ENCODE results near the gene JMJD1C.
A peak's percentile ranks its signal among the peaks of the same experiment; 100 is the strongest.

The JMJD1C gene

DNA sequence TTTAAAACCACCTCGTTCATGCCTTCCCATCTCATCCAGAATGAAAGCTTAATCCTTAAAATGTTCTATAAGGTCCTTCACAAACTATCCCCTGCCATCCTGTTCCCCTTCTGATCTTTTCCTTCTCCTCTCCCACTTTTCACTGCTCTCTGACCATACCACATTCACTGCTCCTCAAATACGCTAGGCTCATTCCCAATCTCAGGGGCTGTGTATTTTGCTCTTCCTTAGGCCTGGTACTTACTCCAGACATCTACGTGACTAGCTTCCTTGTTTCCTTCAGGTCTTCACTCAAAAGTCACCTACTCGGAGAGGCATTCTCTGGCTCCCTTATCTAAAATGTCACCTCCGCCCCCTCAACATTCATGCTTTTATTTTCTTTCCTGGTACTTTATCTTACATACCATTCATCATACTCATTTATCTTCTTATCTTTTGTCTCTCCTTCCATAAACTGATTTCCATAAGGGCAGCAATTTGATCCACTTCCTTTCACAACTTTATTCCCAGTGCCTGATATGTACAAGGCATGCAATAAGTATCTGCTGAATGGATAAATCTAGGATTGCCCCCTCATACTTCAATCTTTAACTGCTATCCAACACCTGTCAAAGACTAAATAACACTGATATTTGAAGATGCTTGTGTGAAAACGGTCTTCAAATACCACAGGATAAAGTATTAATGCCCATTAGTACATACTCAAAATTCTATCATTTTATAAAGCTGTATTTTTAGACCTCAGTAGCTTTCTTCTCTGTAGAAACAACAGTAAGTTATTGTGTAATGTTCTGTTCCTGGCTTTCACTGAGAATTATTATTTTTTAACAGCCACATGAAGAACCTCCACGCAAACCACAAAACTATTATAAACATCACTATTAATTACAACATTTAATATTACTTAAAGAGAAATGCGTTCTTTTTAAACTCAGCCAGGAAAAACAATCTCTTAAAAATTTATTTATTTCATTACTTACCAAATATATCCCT, 27.0 kb downstream of the JMJD1C start:
- peak; percentile 15 for DNase-seq (ENCODE audit: low read depth)

DNA sequence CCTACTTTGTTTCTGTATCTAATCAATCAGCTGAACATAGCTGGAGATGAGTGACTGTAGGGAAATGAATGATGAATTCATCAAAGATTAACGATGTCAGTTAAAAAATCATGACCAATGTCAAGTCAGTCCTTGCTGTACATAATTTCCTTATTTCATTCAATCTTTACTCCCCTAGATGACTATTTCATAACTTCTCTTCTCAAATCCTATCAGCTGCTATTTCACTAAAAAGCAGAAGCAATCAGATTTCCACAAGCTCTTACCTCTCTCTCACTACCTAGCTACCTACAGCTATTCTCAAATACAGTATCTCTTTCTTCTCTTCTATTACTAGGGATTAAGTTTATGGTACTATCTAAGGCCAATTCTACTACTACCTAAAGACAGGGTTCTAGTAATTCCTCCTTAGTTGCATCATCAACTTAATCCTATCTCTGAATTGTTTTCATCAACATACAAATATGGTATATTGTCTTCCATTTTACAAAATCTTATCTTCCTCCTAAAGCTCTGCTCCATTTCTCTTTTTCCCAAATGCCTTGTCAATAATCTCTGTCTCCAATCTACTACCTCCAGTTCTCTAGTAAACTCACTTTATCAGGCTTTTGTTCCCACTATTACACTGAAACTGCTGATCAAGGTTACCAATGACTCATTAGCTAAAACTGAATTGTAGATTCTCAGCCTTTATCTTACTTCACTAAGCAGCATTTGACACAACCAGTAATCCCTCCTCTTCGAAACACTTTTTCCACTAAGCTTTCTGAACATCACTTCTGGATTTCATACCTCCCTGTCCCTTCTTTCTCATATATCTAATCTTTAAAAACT, 28.4 kb downstream of the JMJD1C start:
- DNase-seq (ENCODE audit: low read depth), result no peak

- no peak for DNase-seq (ENCODE audit: low read depth)
These were observed 29.6 kb downstream of the JMJD1C start for GRCh38 chr10:63436225-63436624.

DNA sequence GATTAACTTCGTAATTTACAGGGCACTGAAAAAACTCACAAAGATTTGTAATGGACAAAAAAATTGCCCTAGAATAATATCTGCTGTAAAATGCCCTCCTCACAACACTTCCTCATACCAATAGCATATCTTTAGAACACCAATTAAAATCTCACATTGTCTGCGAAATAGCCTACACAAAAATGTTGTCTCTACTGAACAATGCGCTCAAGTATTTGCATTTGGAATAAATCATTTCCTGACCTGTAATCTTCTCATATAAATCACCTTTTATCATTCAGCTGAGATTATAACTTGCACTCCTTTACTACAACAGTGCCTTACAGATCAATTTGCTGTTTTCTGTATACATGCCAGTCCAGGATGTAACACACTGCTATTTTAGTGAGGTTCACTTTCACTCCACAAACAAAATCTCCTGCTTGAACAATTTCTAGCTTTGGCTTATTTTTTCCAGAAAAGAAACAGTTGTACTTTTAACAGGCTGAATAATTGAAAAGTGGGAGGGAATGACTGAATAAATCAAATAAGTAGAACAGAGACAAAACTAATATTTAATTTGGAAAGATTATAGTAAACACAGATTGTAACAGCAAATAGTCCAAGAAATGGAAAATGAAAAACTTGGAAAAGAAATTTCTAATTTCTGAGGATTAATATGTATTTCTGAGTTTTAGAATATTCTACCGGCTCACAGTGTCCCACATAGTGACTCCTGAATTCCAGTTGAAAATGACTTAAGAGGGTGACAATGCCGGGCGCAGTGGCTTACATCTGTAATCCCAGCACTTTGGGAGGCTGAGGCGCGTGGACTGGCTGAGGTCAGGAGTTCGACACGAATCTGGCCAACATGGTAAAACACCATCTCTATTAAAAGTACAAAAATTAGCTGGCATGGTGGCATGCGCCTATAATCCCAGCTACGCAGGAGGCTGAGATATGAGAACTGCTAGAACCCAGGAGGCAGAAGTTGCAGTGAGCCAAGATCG, 30.6 kb downstream of the JMJD1C start:
- no peak for DNase-seq (ENCODE audit: low read depth)

DNA sequence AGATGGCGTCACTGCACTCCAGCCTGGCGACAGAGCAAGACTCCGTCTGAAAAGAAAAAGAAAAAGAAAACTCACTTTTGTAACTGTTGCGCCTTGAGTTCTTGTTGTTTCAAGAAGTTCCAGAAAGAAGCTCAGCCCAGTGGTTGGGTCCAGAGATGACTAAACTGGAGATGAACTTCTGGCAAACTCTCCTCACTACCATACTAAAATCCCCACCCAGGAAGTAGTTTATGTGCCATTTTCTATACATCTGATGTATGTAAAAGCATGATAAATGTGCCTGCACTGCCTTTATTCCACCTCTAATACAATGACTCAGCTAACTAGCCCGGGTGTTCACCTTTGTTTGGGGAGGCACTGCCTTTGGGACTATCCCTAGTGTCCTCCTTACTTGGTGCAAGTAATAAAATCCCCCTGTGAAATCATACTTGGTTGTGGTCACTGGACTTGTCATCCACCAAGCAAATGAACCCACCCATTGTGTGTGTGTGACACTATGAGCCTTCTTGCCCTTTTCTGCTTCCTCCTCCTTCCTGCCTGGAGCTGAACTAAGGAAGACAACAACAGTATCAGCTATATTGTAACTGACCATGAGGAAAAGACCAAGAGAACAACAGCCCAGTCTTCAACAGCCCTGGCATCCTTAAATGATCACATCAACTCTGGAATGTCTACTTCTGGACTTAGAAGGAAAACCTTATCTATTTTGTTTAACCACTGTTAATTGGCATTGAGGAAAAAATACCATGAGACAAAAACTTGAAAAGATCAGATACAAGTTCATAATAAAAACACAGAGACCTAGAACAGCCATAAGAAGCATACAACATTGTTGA, 33.6 kb downstream of the JMJD1C start:
- DNase-seq (ENCODE audit: low read depth), result no peak

- no peak for DNase-seq (ENCODE audit: low read depth)
These were observed 34.8 kb downstream of the JMJD1C start for GRCh38 chr10:63430999-63431356.

- DNase-seq (ENCODE audit: low read depth), result peak; percentile 52
These were observed 35.4 kb downstream of the JMJD1C start for GRCh38 chr10:63430091-63430998.

DNA sequence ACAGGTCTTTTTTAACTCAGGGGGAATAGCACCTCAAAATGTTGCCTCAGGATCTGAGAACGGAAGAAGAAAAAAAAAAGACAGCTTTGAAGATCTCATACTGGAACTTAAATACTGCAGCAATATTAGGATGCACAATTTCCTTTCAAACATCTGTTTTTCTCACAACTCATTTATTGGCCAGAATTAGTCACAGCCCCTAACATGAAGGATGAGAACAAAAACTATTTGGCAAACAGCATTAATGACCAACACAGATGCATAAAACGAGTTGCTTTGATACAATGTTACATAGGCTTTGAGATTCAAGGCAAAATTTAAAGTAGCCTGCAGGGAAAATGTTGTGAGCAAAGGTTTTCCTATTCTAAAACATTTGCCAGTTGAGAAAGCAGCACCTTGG, 36.5 kb downstream of the JMJD1C start:
- peak; percentile 54 for DNase-seq (ENCODE audit: low read depth)

DNA sequence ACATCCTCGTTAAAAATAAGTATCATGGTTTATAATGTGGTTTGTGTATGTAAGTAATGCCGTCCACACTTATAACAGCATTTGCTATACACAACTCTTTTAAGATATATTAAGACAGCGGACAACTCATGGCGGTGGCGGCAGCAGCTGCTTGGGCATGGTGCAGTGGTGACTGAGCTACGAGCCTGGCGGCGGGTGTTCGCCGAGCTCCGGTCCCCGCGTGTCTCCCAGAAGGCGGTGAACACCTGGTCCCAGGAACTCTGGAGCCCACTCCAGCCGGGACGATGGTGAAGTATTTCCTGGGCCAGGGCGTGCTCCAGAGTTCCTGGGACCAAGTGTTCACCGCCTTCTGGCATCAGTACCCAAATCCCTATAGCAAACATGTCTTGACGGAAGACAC, 38.8 kb downstream of the JMJD1C start:
- DNase-seq (ENCODE audit: low read depth), result no peak

DNA sequence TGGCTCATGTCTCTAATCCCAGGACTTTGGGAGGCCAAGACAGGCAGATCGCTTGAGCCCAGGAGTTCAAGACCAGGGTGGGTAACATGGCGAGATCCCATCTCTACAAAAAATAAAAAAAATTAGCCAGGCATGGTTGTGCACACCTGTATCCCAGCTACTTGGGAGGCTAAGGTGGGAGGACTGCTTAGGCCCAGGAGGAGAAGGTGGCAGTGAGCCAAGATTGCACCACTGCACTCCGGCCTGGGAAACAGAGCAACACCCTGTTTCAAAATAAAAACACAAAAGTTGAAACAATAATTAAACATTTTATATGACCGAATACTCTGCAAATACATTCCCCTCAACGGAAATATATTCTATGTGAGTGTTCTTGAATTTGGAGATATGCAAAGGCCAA, 40.3 kb downstream of the JMJD1C start:
- no peak for DNase-seq (ENCODE audit: low read depth)

DNA sequence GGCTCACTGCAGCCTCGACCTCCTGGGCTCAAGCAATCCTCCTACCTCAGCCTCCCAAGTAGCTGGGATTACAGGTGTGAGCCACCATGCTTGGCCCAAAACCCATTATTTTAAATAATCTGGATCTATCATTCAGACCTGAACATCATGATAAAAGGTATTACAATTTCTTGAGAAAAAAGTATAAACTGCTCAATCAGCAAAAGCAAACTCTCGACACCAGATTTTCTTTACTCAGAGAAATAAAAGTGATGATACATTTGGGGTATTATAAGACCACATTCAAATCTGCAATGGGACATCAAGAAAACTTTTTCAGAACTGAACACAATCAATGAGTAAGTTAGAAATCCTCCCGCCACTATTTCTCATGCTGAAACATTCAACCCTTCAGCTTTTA, 41.2 kb downstream of the JMJD1C start:
- DNase-seq (ENCODE audit: low read depth), result no peak

GRCh38 chr10:63423494-63423893, 42.3 kb downstream of the JMJD1C start:
- peak; percentile 33 for DNase-seq (ENCODE audit: low read depth)

DNA sequence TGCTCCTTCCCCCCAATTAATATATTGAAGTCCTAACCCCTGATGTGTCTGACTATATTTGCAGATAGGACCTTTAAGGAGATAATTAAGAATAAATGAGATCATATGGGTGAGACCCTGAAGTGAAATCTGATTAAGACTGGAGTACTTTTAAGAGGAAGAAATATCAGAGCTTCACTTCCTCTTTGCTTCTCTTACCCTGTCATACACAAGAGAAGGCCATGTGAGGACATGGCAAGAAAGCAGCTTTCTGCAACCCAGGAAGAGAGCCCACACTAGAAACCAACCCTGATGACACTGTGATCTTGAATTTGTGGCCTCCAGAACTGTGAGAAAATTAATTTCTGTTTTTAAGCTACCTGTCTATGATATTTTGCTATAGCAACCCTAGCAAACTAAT, 44.2 kb downstream of the JMJD1C start:
- DNase-seq (ENCODE audit: low read depth), result no peak

DNA sequence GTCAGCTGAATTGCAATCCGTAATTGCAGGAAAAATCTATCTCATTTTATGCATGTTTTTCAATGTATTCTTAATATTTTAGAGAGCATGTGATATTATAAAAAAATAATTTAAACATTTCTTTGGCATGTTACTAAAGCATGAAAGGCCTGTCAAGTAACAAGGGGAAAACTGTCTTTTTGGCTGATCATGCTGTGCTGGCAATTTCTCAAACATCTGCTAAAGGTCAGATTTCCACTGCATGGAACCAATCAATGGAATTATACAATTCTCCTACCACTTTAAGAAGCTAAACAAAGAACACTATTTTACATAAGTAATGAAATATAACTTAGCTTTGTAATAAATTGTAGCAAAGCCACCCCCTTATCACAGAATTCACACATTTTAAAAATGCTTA, 49.4 kb downstream of the JMJD1C start:
- peak; percentile 65 for DNase-seq (ENCODE audit: low read depth)

GRCh38 chr10:63415640-63416244, 50.0 kb downstream of the JMJD1C start:
- no peak for DNase-seq (ENCODE audit: low read depth)

- DNase-seq (ENCODE audit: low read depth), result peak; percentile 65
These were observed 51.1 kb downstream of the JMJD1C start for GRCh38 chr10:63414481-63415260.

- no peak for DNase-seq (ENCODE audit: low read depth)
These were observed 52.3 kb downstream of the JMJD1C start for GRCh38 chr10:63413429-63413828.

DNA sequence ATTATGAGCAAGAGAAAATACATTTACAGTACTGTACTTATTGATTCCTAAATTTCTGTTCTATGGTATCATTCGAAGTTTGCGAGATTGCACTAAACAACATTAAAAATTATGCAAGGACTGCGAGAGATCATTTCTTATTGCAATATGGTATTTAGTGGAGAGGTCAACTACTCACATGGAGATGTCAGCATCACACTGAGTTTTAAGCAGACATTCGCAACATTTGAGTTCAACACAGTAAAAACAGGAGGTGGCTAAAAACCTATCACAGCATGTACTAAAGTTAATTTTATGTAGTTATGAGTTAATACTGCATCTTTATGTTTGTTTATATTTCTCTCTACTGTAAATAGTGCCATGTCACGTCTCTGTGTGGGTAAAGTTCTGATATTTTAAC, 53.5 kb downstream of the JMJD1C start:
- no peak for DNase-seq (ENCODE audit: low read depth)

DNA sequence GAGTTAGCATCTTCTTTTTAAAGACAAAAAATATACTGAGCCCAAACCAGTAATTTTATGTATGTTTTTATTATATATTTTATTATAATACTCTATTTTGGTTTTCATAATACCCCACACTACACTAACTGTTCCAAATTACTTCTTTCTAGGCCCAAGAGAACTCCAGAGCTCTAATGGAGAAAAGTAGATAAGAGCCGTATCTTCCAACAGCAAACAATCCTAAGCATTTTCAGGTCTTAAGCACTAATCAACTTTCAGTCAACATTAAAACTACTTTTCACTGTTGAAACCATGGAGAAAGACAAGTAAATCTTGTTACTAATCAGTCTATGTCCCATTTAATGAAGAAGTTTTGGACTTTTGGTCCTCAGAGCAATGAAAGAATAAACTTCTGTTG, 55.1 kb downstream of the JMJD1C start:
- no peak for DNase-seq (ENCODE audit: low read depth)
